ENCODE data around the gene PNMT. TPM values are rescaled to one million over a fixed set of nuclear protein-coding genes. Genes with fewer than 3 reads are reported as not detected.

PNMT gene
- total and polyA plus RNA-seq, 2 of the 13 experiments (the other 11 are each of a cell fraction or from before 2014, with no cell fraction given): 0.25 TPM; not detected in 1

GRCh38 chr17:39687101-39687545 is 18.9 kb downstream of the PNMT start (continued):
- no peak for TF ChIP-seq ZNF780A (CRISPR knock-in tag; IDR thresholded peaks at IDR 0.05)
- peak; percentile 75 for TF ChIP-seq SMAD3 (CRISPR knock-in tag; IDR thresholded peaks at IDR 0.05)
- TF ChIP-seq ZSCAN29 (CRISPR knock-in tag; conservative IDR thresholded peaks at IDR 0.05): no peak
- TF ChIP-seq ZKSCAN5 (CRISPR knock-in tag; IDR thresholded peaks at IDR 0.05): no peak
- TF ChIP-seq NR1H2 (CRISPR knock-in tag; IDR thresholded peaks at IDR 0.05; ENCODE audit: borderline replicate concordance, low read depth): no peak
- TF ChIP-seq, protein P1, sequence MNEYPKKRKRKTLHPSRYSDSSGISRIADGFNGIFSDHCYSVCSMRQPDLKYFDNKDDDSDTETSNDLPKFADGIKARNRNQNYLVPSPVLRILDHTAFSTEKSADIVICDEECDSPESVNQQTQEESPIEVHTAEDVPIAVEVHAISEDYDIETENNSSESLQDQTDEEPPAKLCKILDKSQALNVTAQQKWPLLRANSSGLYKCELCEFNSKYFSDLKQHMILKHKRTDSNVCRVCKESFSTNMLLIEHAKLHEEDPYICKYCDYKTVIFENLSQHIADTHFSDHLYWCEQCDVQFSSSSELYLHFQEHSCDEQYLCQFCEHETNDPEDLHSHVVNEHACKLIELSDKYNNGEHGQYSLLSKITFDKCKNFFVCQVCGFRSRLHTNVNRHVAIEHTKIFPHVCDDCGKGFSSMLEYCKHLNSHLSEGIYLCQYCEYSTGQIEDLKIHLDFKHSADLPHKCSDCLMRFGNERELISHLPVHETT (CRISPR knock-in tag; conservative IDR thresholded peaks at IDR 0.05): 0 out of 2 replicates have a peak, but pooled peaks have one; percentile 53
- no peak for TF ChIP-seq ATF7 (IDR thresholded peaks at IDR 0.05)
- TF ChIP-seq ATF7 (CRISPR knock-in tag; IDR thresholded peaks at IDR 0.05): no peak; the same call in 1 of the 2 replicates
- no peak for TF ChIP-seq GATA4 (IDR thresholded peaks at IDR 0.05; ENCODE audit: borderline replicate concordance, low read depth)
- TF ChIP-seq ZNF629 (CRISPR knock-in tag; conservative IDR thresholded peaks at IDR 0.05): no peak
- TF ChIP-seq, protein P2, sequence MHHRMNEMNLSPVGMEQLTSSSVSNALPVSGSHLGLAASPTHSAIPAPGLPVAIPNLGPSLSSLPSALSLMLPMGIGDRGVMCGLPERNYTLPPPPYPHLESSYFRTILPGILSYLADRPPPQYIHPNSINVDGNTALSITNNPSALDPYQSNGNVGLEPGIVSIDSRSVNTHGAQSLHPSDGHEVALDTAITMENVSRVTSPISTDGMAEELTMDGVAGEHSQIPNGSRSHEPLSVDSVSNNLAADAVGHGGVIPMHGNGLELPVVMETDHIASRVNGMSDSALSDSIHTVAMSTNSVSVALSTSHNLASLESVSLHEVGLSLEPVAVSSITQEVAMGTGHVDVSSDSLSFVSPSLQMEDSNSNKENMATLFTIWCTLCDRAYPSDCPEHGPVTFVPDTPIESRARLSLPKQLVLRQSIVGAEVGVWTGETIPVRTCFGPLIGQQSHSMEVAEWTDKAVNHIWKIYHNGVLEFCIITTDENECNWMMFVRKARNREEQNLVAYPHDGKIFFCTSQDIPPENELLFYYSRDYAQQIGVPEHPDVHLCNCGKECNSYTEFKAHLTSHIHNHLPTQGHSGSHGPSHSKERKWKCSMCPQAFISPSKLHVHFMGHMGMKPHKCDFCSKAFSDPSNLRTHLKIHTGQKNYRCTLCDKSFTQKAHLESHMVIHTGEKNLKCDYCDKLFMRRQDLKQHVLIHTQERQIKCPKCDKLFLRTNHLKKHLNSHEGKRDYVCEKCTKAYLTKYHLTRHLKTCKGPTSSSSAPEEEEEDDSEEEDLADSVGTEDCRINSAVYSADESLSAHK (CRISPR knock-in tag; IDR thresholded peaks at IDR 0.05; ENCODE audit: borderline replicate concordance): no peak
- no peak for TF ChIP-seq ZNF609 (CRISPR knock-in tag; IDR thresholded peaks at IDR 0.05; ENCODE audit: borderline replicate concordance)
- no peak for TF ChIP-seq SMC3 (IDR thresholded peaks at IDR 0.05; ENCODE audit: low read length)
- no peak for TF ChIP-seq ZNF766 (CRISPR knock-in tag; IDR thresholded peaks at IDR 0.05; ENCODE audit: borderline replicate concordance)
- no peak for TF ChIP-seq ZNF788 (CRISPR knock-in tag; IDR thresholded peaks at IDR 0.05; ENCODE audit: borderline replicate concordance)
- TF ChIP-seq ZNF383 (CRISPR knock-in tag; IDR thresholded peaks at IDR 0.05; ENCODE audit: borderline replicate concordance): no peak
- TF ChIP-seq ZNF329 (CRISPR knock-in tag; IDR thresholded peaks at IDR 0.05; ENCODE audit: low read depth): no peak
- no peak for TF ChIP-seq HNRNPUL1 (IDR thresholded peaks at IDR 0.05; ENCODE audit: low read depth, low read length)
- TF ChIP-seq PCBP2 (optimal IDR thresholded peaks at IDR 0.05; ENCODE audit: low read depth, low read length, poor library complexity, severe bottlenecking): no peak
- TF ChIP-seq, protein P3, sequence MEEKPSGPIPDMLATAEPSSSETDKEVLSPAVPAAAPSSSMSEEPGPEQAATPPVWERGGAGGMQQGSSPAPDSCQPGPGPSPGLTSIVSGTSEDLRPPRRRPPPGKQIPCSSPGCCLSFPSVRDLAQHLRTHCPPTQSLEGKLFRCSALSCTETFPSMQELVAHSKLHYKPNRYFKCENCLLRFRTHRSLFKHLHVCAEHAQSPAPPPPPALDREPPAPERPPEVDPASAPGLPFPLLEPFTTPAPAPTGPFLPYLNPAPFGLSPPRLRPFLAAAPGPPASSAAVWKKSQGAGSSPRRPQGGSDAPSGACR (CRISPR knock-in tag; IDR thresholded peaks at IDR 0.05): no peak
- TF ChIP-seq AGO1 (IDR thresholded peaks at IDR 0.05; ENCODE audit: low read depth, low read length, poor library complexity, severe bottlenecking): no peak
